GM12878 (cell line): ENCODE data around the gene JADE3. TPM values are rescaled to one million over a fixed set of nuclear protein-coding genes. Genes with fewer than 3 reads are reported as not detected.

ENCODE experiments used
- ATAC-seq: fragments of 200-7000 bp; cut with Tn5 transposase; 3 replicates; pipeline ENCODE4 v1.9.1; 2020; ENCODE audit warnings: mild to moderate bottlenecking, moderate library complexity
- BruUV-seq: library from RNA; stranded (reverse); fragments of 400-500 nt; replicated peaks from 2 replicates; lab custom pipeline; 2021; lab: Mats Ljungman, UMichigan
- CTCF ChIA-PET: fragments of 300-600 bp; sonication (Branson Sonifier 250); formaldehyde crosslinking; extraction: SDS; loops from one replicate; lab custom pipeline; 2021; ENCODE audit warnings: inconsistent platforms; lab: Yijun Ruan, JAX
- POLR2A ChIA-PET: fragments of 350-600 bp; formaldehyde crosslinking; extraction: SDS; loops from one replicate; lab custom pipeline; 2021; ENCODE audit warnings: inconsistent platforms; lab: Charles Lee
- RAD21 ChIA-PET: fragments of 300-600 bp; sonication (Branson Sonifier 250); formaldehyde crosslinking; loops from one replicate; lab custom pipeline; 2023; ENCODE audit warnings: antibody characterized with exemption; ENCODE audit not compliant: unreplicated experiment; lab: Charles Lee
- SMC1A ChIA-PET: fragments of 300-600 bp; sonication (Branson Sonifier 250); formaldehyde crosslinking; loops from one replicate; lab custom pipeline; 2023; ENCODE audit not compliant: unreplicated experiment, uncharacterized antibody; lab: Charles Lee
- DNase-seq: peaks from one replicate; pipeline ENCODE4 v3.0.0-alpha.2; 2011; ENCODE audit warnings: low read depth, low spot score
- FAIRE-seq: peaks from 3 replicates; lab custom pipeline; 2011; peaks lifted over from hg19 to GRCh38; lab: Jason Lieb, UNC
- H2AFZ ChIP-seq: 2 replicates; pipeline ENCODE4 v1.6.0; 2011; ENCODE audit warnings: low read depth, low read length, control low read depth; ENCODE audit not compliant: control insufficient read depth
- H3K27ac ChIP-seq: 2 replicates; pipeline ENCODE4 v1.5.1; 2011; ENCODE audit warnings: control low read depth; ENCODE audit not compliant: control insufficient read depth, insufficient read depth
- H3K27me3 ChIP-seq, 2 experiments: replicated peaks in 1 of 2; 2 replicates each; pipeline versions ENCODE4 v1.6.0 to v1.6.1; 2011; ENCODE audit warnings: low read length in 1 of 2; ENCODE audit not compliant: control insufficient read depth in 2 of 2, insufficient read depth in 2 of 2
- H3K36me3 ChIP-seq, 2 experiments: 2 replicates each; pipeline ENCODE4 v1.5.1; 2011; ENCODE audit warnings: low read length in 1 of 2; ENCODE audit not compliant: control insufficient read depth in 2 of 2, insufficient read depth in 2 of 2
- H3K4me1 ChIP-seq: 2 replicates; pipeline ENCODE4 v1.6.1; 2011; ENCODE audit warnings: mild to moderate bottlenecking, low read length, moderate library complexity, mixed read lengths; ENCODE audit not compliant: control insufficient read depth, insufficient read depth
- H3K4me2 ChIP-seq: 2 replicates; pipeline ENCODE4 v1.6.0; 2011; ENCODE audit warnings: control low read depth; ENCODE audit not compliant: control insufficient read depth, insufficient read depth
- H3K4me3 ChIP-seq: fragments of 200-600 bp; sonication (generic); 2 replicates; pipeline ENCODE4 v1.5.1; 2016
- H3K79me2 ChIP-seq: 2 replicates; pipeline ENCODE4 v1.6.0; 2011; ENCODE audit warnings: low read length; ENCODE audit not compliant: control insufficient read depth, insufficient read depth
- H3K9ac ChIP-seq: 2 replicates; pipeline ENCODE4 v1.8.0; 2011; ENCODE audit warnings: low read length, control low read depth, mixed read lengths; ENCODE audit not compliant: control insufficient read depth, insufficient read depth
- H3K9me3 ChIP-seq: replicated peaks from 3 replicates; pipeline ENCODE4 v1.5.1; 2011; ENCODE audit warnings: mild to moderate bottlenecking, low read length; ENCODE audit not compliant: control insufficient read depth, insufficient read depth
- H4K20me1 ChIP-seq: 2 replicates; pipeline ENCODE4 v1.6.0; 2011; ENCODE audit not compliant: control insufficient read depth, insufficient read depth
- FOS ChIP-seq: IDR thresholded peaks from 3 replicates; pipeline ENCODE4 v1.6.1; 2011; ENCODE audit warnings: borderline replicate concordance; ENCODE audit not compliant: insufficient read length; ENCODE audit errors: extremely low read depth
- HDGF ChIP-seq: fragments of 450-650 bp; IDR thresholded peaks from 2 replicates; pipeline ENCODE4 v1.6.1; 2016; ENCODE audit warnings: antibody characterized with exemption
- IKZF2 ChIP-seq, 2 experiments: fragments of 450-650 bp; IDR thresholded peaks; 2 replicates each; pipeline ENCODE4 v1.6.1; 2017; ENCODE audit warnings: mild to moderate bottlenecking in 2 of 2, moderate library complexity in 2 of 2
- NR2C2 ChIP-seq: IDR thresholded peaks from 2 replicates; pipeline ENCODE4 v1.6.1; 2011; ENCODE audit warnings: borderline replicate concordance, low read depth; ENCODE audit not compliant: control insufficient read depth, insufficient read length
- NR2F1 ChIP-seq: fragments of 450-650 bp; conservative IDR thresholded peaks from 2 replicates; pipeline ENCODE4 v1.6.1; 2017; ENCODE audit warnings: mild to moderate bottlenecking
- NRF1 ChIP-seq: conservative IDR thresholded peaks from 2 replicates; pipeline ENCODE4 v1.6.1; 2011; ENCODE audit warnings: mild to moderate bottlenecking, low read depth, low read length, improper control_type of control experiment
- RAD51 ChIP-seq: fragments of 450-650 bp; IDR thresholded peaks from 2 replicates; pipeline ENCODE4 v1.6.1; 2016; ENCODE audit warnings: moderate library complexity, mild to moderate bottlenecking, inconsistent platforms
- RB1 ChIP-seq: fragments of 450-650 bp; formaldehyde crosslinking; IDR thresholded peaks from 2 replicates; pipeline ENCODE4 v1.6.1; 2017; ENCODE audit warnings: mild to moderate bottlenecking, borderline replicate concordance
- RELA ChIP-seq: fragments of 450-650 bp; IDR thresholded peaks from 2 replicates; pipeline ENCODE4 v1.8.0; 2014; ENCODE audit warnings: borderline replicate concordance; ENCODE audit not compliant: partially characterized antibody
- RUNX3 ChIP-seq: IDR thresholded peaks from 2 replicates; pipeline ENCODE4 v1.6.1; 2012; ENCODE audit warnings: low read length, inconsistent platforms
- STAT3 ChIP-seq: IDR thresholded peaks from 2 replicates; pipeline ENCODE4 v1.6.1; 2011; ENCODE audit warnings: low read depth, low read length, improper control_type of control experiment
- SUZ12 ChIP-seq: fragments of 200-600 bp; sonication (generic); IDR thresholded peaks from one replicate; pipeline ENCODE4 v1.6.1; 2018; ENCODE audit warnings: antibody characterized with exemption, mild to moderate bottlenecking; ENCODE audit not compliant: unreplicated experiment
- ZNF622 ChIP-seq: fragments of 450-650 bp; IDR thresholded peaks from 2 replicates; pipeline ENCODE4 v1.6.1; 2017; ENCODE audit warnings: mild to moderate bottlenecking, inconsistent platforms
- WGBS: methylation state at CpG from one replicate; pipeline ENCODE4 v1.1.6; 2016; ENCODE audit warnings: low lambda C conversion rate; ENCODE audit not compliant: insufficient replicate concordance, insufficient coverage; ENCODE audit errors: missing lambda C conversion rate; 5-methylcytosine and 5-hydroxymethylcytosine counted together
- in situ Hi-C: fragments of 300-500 bp; cut with MboI; formaldehyde crosslinking; loops from 9 replicates; pipeline ENCODE4 v1.14.3; 2018; ENCODE audit warnings: mixed read lengths
- intact Hi-C: fragments of 100-400 bp; cut with micrococcal nuclease; formaldehyde crosslinking; loops from one replicate; pipeline ENCODE4 v1.14.2; 2022; ENCODE audit not compliant: unreplicated experiment
- polyA plus RNA-seq, 11 experiments: library from polyadenylated mRNA; depleted of rRNA in 4 of 11; unstranded in 6 of 11; stranded (reverse) in 5 of 11; fragments of >200 nt; fragmentation: Nextera tagmentation in 4 of 11; fragmentation: Illumina TruSeq in 1 of 11; extraction: Ambion mirVana in 4 of 11; extraction: Trizol in 1 of 11; gene quantifications; 1 replicate in 1 of 11; 2 replicates in 10 of 11; pipeline versions ENCODE4 v1.2.1 to v1.2.3, GENCODE V29; 2011 to 2016; ENCODE audit warnings: inconsistent platforms in 2 of 11, missing spikeins in 2 of 11, low read depth in 1 of 11
- total RNA-seq, 4 experiments: library from RNA; depleted of rRNA in 3 of 4; stranded (reverse); fragments of >200 nt in 3 of 4; fragmentation: Illumina TruSeq in 1 of 4; extraction: Trizol in 1 of 4; gene quantifications; 2 replicates each; pipeline versions ENCODE4 v1.2.1 to v1.2.3, GENCODE V29; 2013 to 2021
- TF ChIP-seq, protein P1 (sequence below): fragments of 450-650 bp; formaldehyde crosslinking; IDR thresholded peaks from 2 replicates; pipeline ENCODE4 v1.4.0; 2022; ENCODE audit warnings: mild to moderate bottlenecking, moderate library complexity
- TF ChIP-seq, protein P2 (sequence below): fragments of 450-650 bp; IDR thresholded peaks from 2 replicates; pipeline ENCODE4 v1.6.1; 2017; ENCODE audit warnings: mild to moderate bottlenecking, moderate library complexity
- TF ChIP-seq, protein P3 (sequence below): fragments of 450-650 bp; IDR thresholded peaks from 2 replicates; pipeline ENCODE4 v1.6.1; 2016; ENCODE audit warnings: mild to moderate bottlenecking

JADE3 gene
- total and polyA plus RNA-seq, 10 of the 15 experiments (the other 5 are each of a cell fraction or from before 2014, with no cell fraction given) = 0.06 to 13.0 (median 0.65) TPM

DNA sequence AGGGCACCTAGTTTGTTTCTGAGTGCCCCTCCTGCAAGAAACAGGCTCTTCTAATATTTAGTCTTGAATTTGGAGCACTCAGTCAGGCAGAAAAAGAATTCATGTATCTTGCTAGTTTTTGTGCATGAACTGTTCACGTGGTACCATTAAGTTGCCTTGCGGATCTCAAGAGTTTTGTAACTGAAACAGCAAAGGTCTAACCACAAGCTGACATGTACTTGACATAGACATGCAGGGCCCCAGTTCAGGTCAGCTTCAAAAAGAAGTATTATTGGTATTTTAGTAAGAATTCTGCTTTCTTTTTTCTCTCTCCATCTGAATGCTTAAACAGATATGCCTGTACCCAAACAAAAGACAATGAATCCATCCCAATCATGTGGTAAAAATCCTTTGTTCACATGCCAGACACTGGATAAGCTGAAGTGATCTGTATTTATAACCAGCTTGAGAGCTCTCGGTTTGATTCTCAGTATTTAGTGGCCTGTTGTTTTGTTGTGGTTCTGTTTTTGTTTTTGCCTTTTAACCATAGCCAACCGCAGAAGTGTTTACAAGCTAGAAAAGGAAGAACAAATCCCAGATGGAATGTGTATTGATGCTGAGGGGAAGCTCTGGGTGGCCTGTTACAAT lies 179.0 kb downstream of the JADE3 start:
- no peak overlapping the region for H2AFZ ChIP-seq
- SMC1A ChIA-PET = interaction anchor here (1.1 to 2.2 kb wide), 3 partner anchors 37 to 187 kb away, joined by 4 to 6 read pairs (median 4); no protein-coding TSS in a partner anchor
- WGBS = 18% methylated on average over 4 of the region's 4 CpGs
- TF ChIP-seq STAT3 = no peak
- TF ChIP-seq, protein P1, sequence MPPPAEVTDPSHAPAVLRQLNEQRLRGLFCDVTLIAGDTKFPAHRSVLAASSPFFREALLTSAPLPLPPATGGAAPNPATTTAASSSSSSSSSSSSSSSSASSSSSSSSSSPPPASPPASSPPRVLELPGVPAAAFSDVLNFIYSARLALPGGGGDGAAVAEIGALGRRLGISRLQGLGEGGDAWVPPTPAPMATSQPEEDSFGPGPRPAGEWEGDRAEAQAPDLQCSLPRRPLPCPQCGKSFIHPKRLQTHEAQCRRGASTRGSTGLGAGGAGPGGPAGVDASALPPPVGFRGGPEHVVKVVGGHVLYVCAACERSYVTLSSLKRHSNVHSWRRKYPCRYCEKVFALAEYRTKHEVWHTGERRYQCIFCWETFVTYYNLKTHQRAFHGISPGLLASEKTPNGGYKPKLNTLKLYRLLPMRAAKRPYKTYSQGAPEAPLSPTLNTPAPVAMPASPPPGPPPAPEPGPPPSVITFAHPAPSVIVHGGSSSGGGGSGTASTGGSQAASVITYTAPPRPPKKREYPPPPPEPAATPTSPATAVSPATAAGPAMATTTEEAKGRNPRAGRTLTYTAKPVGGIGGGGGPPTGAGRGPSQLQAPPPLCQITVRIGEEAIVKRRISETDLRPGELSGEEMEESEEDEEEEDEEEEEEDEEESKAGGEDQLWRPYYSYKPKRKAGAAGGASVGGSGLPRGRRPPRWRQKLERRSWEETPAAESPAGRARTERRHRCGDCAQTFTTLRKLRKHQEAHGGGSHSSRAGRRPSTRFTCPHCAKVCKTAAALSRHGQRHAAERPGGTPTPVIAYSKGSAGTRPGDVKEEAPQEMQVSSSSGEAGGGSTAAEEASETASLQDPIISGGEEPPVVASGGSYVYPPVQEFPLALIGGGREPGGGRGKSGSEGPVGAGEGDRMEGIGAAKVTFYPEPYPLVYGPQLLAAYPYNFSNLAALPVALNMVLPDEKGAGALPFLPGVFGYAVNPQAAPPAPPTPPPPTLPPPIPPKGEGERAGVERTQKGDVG = no peak
- TF ChIP-seq RELA = no peak
- TF ChIP-seq ZNF622 = no peak
- no peak for TF ChIP-seq NRF1
- no peak for TF ChIP-seq HDGF
- peak; percentile 66; the same call in 1 of the 2 replicates for TF ChIP-seq RAD51
- TF ChIP-seq IKZF2 (IDR thresholded peaks at IDR 0.05) = peak in 1 of 2 experiments; percentile 38; a peak in 2 of 4 replicates
- TF ChIP-seq, protein P2, sequence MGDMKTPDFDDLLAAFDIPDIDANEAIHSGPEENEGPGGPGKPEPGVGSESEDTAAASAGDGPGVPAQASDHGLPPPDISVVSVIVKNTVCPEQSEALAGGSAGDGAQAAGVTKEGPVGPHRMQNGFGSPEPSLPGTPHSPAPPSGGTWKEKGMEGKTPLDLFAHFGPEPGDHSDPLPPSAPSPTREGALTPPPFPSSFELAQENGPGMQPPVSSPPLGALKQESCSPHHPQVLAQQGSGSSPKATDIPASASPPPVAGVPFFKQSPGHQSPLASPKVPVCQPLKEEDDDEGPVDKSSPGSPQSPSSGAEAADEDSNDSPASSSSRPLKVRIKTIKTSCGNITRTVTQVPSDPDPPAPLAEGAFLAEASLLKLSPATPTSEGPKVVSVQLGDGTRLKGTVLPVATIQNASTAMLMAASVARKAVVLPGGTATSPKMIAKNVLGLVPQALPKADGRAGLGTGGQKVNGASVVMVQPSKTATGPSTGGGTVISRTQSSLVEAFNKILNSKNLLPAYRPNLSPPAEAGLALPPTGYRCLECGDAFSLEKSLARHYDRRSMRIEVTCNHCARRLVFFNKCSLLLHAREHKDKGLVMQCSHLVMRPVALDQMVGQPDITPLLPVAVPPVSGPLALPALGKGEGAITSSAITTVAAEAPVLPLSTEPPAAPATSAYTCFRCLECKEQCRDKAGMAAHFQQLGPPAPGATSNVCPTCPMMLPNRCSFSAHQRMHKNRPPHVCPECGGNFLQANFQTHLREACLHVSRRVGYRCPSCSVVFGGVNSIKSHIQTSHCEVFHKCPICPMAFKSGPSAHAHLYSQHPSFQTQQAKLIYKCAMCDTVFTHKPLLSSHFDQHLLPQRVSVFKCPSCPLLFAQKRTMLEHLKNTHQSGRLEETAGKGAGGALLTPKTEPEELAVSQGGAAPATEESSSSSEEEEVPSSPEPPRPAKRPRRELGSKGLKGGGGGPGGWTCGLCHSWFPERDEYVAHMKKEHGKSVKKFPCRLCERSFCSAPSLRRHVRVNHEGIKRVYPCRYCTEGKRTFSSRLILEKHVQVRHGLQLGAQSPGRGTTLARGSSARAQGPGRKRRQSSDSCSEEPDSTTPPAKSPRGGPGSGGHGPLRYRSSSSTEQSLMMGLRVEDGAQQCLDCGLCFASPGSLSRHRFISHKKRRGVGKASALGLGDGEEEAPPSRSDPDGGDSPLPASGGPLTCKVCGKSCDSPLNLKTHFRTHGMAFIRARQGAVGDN = no peak
- peak; percentile 69; the same call in 1 of the 2 replicates for TF ChIP-seq NR2F1
- TF ChIP-seq NR2C2 = no peak
- TF ChIP-seq RB1 = no peak
- TF ChIP-seq FOS = no peak
- TF ChIP-seq, protein P3, sequence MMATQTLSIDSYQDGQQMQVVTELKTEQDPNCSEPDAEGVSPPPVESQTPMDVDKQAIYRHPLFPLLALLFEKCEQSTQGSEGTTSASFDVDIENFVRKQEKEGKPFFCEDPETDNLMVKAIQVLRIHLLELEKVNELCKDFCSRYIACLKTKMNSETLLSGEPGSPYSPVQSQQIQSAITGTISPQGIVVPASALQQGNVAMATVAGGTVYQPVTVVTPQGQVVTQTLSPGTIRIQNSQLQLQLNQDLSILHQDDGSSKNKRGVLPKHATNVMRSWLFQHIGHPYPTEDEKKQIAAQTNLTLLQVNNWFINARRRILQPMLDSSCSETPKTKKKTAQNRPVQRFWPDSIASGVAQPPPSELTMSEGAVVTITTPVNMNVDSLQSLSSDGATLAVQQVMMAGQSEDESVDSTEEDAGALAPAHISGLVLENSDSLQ = peak; percentile 49; the same call in 1 of the 2 replicates
- TF ChIP-seq SUZ12 = no peak
- peak; percentile 69 for TF ChIP-seq RUNX3

More for the DNA sequence above, 179.0 kb downstream of the JADE3 start:
- Histone ChIP-seq H3K9ac (no peak overlapping the region), H3K79me2 (no peaks in the 10 kb centered on the region), H3K36me3 (no peaks in the 10 kb centered on the region), H3K4me2 (no peak overlapping the region), H4K20me1 (no peaks in the 10 kb centered on the region), H3K27ac (no peak overlapping the region), H3K4me1 (no peaks in the 10 kb centered on the region), H3K9me3 (no peaks in the 10 kb centered on the region), H3K27me3 (no peaks in the 10 kb centered on the region), H3K4me3 (no peak overlapping the region)
- DNase-seq (peak; percentile 31), ATAC-seq (peak; percentile 91), FAIRE-seq (peak; percentile 54)
- RAD21 ChIA-PET = interaction anchor here (0.5 to 0.9 kb wide), 3 partner anchors 28 to 1417 kb away, joined by 3 read pairs; partner anchors contain the start of gene RBM10
- BruUV-seq = no TSS peak
- in situ Hi-C loops (no loop called here), intact Hi-C loops (loop anchor here (5.0 to 10.0 kb wide), 3 partner anchors 189 to 334 kb away; partner anchors contain the start of gene SLC9A7)
- POLR2A ChIA-PET = no interaction called here
- CTCF ChIA-PET = interaction anchor here (0.7 to 2.3 kb wide), 5 partner anchors 38 to 331 kb away, joined by 3 to 8 read pairs (median 5); no protein-coding TSS in a partner anchor
